HG02970 (cell line): ENCODE measurements around the gene TSLP.

Source experiments
- ATAC-seq: cut with Tn5 transposase; IDR thresholded peaks from one replicate; pipeline ENCODE4 v1.9.1; 2021; ENCODE audit warnings: mild to moderate bottlenecking, moderate library complexity, moderate number of reproducible peaks; ENCODE audit not compliant: unreplicated experiment, low FRiP score

Gene TSLP

DNA sequence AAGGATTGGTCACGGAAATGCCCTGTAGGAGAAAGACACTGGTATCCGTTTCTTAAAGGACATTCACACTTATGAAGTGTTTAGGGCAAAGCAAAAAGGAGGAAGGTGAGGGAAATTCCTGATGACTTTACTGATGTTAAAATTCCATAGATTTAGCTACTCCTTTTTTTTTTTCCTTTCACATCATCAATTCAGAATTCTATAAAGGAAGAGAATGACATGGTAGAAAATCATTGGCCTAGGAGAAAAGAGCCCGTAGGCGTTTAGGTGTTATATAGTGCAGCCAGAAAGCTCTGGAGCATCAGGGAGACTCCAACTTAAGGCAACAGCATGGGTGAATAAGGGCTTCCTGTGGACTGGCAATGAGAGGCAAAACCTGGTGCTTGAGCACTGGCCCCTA, at the start of gene TSLP:
Gene TSLP (plus strand): TSS at position 301 of the 400 bp plus-strand sequence. CDS start 178 bp downstream, outside the sequence.
- ATAC-seq, result no peak

DNA sequence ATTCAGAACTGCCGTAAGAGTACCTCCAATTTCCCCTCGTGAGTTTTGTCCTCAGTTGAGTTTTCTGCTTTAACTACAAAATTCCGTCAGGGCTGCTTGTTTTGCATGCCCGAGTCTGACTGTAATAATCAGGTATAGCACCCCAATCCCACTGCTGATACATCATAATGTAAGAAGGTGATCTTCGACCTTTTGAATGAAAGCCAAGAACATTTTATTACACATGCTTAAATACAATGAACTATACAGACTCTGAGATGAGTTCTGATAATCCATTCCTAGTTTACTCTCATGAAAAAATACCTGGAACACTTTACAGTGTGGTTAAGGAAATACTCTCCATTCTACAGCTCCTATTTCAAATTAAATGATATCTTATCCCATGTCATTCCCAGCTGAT, 49.2 kb upstream of the TSLP start:
- ATAC-seq, result no peak

- no peak for ATAC-seq
Observed at GRCh38 chr5:111028865-111029264, 42.6 kb upstream of the TSLP start.

DNA sequence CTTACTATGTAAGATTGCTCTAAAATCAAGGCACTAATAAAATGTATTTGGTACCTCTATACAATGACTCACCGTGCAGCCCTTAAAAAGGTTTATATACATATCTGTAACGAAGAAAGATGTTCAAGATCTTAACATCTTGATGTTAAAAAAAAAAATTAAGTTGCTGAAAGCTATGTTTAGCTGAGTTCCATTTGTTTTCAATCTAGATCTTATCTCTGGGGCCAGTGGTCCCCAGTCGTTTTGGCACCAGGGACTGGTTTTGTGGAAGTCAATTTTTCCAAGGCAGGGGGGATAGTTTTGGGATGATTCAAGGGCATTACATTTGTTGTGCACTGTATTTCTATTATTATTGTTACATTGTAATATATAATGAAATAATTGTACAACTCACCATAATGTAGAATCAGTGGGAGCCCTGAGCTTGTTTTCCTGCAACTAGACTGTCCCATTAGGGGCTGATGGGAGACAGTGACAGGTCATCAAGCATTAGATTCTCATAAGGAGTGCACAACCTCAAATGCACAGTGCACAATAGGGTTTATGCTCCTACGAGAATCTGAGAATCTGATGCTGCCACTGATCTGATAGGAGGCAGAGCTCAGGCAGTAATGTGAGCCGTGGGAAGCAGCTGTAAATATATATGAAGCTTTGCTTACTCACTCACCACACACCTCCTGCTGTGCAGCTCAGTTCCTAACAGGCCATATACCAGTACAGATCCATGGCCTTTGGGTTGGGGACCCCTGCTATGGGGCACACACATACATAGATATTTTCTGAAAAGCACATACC, 27.6 kb upstream of the TSLP start:
- no peak for ATAC-seq

DNA sequence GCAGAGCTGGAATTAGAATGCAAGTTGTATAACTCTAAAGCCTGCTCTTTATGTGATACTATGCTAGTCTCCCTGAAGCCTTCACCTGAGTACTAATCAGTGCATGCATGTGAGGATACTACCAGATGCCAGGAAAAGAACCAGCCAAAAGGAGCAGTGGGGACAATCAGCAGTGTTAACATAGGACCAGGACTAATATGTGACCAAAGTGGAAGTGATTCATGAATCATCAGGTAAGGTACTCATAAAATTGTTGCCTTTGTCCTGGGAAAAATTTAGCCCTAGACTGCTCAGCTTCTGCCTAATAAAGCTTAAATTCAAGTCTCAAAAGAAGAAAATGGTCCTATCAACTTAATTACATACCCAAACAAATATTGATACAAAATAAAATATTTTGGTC, 13.4 kb upstream of the TSLP start:
- no peak for ATAC-seq

GRCh38 chr5:111060169-111060568, 11.3 kb upstream of the TSLP start:
- no peak for ATAC-seq

DNA sequence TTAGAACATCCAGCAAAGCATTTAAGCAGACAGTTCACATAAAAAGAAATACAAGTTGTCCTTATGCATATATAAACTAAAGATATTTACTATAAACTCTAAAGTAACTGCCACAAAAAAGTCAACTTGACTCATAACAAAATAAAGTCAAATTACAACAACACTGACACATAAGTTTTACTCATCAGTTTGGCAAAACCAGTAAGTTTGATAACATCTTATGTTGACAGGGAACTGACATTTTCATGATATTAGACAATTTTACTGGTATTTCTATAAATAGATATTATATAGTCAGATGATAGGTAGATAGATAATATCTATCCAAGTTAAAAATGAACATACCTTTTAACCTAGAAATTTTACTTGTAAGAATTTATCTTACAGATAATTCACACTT, 9.9 kb upstream of the TSLP start:
- ATAC-seq, result no peak

GRCh38 chr5:111063709-111064322, 7.7 kb upstream of the TSLP start:
- no peak for ATAC-seq

GRCh38 chr5:111066261-111066938, 5.1 kb upstream of the TSLP start:
- ATAC-seq, result no peak

GRCh38 chr5:111068213-111068612, 3.3 kb upstream of the TSLP start:
- ATAC-seq, result no peak

- no peak for ATAC-seq
Observed at GRCh38 chr5:111069839-111070238, 1.7 kb upstream of the TSLP start.

DNA sequence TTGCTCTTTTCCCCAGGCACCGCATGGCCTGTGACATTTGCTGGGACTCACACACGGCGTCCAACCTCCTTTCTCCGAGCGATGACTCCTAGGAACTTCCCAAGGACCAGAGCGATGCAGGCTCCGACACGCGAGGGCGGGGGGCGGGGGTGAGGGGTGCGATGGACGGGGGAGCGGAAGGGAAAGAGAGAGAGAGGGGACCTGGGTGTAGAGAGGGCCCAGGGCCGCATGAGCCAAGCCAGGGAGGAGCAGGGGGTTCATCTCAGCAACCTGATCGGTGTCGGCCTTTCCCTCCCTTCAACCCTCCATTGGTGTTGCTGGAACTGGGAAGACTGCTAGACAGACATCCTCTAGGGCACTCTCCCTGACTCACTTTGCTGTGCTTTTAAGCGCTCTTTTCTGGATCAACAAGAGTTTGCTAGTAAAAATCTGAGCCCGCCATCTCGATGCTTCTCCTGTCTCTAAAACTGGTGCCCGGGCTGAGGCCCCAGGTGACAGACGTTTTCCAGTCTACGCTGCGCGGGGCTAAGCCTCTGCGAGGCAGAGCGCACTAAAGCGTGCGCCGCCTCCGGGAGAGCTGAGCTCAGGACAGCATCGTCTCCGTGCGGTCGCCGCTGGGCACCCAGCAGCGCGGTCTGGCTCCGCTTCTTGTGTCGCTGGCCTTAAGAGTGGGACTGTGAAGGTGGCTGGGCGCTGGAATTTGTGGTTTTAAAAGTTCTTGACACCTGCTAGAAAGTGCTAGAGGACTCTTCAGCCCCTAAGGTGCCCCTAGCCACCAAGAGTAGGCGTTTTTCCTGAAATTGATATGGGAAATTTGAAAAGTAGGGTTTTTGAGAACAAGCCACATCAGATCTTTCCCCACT, 1.0 kb upstream of the TSLP start:
- ATAC-seq, result no peak

GRCh38 chr5:111072949-111073682, 1.6 kb downstream of the TSLP start:
- ATAC-seq, result peak; percentile 50

- no peak for ATAC-seq
Observed at GRCh38 chr5:111074244-111074643, 2.7 kb downstream of the TSLP start.

GRCh38 chr5:111075520-111075919, 4.0 kb downstream of the TSLP start:
- ATAC-seq, result no peak

DNA sequence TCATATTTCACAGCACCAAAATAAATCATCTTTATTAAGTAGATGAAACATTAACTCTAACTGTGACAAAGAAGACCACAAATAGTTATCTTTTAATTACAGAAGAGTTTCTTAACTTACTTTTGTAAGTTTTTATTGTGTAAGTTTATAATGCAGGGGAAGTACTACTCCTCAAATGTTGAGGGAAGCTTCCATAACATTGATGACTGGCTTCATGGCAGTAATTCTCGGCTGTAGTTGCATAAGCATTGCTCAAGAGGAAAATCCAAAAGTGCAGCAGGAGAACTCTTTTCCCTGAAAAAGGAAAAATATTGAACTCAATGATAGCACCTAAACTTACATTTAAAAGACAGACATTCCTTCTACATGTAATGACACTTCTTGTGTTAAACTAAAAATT, 4.6 kb downstream of the TSLP start:
- no peak for ATAC-seq

DNA sequence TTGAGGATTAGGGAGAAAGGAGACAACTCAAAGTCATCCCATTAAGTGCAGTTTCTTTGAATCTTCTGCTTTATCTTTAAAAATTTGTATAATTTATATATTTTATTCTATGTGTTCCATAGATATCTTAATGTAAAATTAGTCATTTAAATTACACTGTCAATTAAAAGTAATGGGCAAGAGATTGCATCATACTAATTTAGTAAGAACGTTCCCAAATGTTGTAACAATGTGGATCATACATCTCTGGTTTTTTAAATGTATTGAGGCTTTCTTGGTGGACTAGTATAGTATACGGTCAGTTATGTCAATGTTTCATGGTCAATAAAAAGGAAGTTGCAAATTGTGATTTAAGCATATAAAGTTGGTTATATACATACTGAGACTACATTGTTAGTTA, 6.2 kb downstream of the TSLP start:
- ATAC-seq, result no peak

GRCh38 chr5:111079846-111080245, 8.3 kb downstream of the TSLP start:
- ATAC-seq, result no peak

DNA sequence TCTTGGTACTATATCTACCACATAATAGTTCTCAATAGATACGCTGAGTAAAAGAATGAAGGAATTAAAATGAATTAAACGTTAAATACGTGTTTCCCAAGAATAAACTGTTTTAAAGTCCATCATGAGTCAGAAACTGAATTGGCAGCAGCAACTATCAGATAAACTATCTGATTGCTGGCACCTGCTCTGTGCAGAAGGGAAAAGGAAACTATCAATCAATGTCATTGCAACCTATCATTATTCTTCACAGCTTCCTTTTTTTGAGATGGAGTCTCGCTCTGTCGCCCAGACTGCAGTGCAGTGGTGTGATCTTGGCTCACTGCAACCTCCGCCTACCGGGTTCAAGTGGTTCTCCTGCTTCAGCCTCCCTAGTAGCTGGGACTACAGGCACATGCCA, 11.8 kb downstream of the TSLP start:
- ATAC-seq, result no peak
